ENCODE results near the gene DOCK9. TPM values are rescaled to one million over a fixed set of nuclear protein-coding genes. Genes with fewer than 3 reads are reported as not detected.
"Not testable (repeated sequence)": the region's sequence is repeated elsewhere in the genome, so short reads cannot be mapped to it uniquely, and the experiment has no call there.

The DOCK9 gene
- total RNA-seq, 1 experiment from 2014 or later, result 6.7 TPM

DNA sequence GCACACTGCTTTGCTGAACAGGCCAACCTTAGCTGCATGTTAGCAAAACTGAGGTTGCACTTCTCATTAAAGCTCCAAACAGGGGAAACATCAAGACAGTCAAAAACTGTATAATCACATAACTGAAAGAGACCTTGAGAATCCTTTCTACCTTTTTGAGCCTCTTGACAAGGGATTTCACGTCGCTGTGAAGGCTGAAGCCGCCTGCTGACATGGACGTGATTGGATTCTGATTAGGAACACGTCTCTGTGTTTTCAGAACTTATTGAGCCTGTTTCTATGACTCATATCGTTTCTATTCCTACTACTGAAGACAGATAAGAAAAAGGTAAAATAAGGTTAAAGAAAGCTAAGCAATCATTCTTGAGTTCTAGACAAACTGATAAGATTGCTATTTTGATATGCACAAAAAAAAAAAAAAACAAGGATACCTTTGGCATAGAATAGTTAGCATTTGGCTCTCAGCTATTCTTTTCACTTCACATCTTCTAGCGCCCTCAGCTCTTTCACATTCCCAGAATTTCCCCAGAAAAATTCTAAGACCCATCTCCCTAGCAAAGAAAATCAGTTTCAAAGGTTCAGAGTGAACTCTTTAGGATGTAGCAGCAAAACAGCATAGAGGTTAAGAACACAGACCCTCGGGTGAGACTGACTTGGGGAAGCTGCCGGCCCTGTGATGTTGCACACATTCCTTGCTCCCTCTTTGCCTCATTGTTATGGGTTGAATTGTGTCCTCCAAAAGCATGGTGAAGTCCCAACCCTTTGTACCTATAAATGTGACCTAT lies 81.6 kb downstream of the DOCK9 start:
- no peaks in the 10 kb centered on the region for H3K27me3 ChIP-seq (ENCODE audit: low read length)
- H2AFZ ChIP-seq (ENCODE audit: low read length), result no peak overlapping the region
- H3K4me3 ChIP-seq (ENCODE audit: low read length), result no peak overlapping the region
- no peak overlapping the region for H3K9ac ChIP-seq (ENCODE audit: low read length)
- no peak overlapping the region for H3K27ac ChIP-seq (ENCODE audit: low read length)
- no peaks in the 10 kb centered on the region for H3K4me1 ChIP-seq (ENCODE audit: low read length)
- no peaks in the 10 kb centered on the region for H3K9me2 ChIP-seq (replicated peaks; ENCODE audit: insufficient read depth, low read length)
- H3K36me3 ChIP-seq (ENCODE audit: insufficient read depth, low read length), result no peaks in the 10 kb centered on the region
- H4K20me1 ChIP-seq (ENCODE audit: insufficient read depth, low read depth, low read length), result no peaks in the 10 kb centered on the region
- no peak overlapping the region for H3K4me2 ChIP-seq (ENCODE audit: low read depth, low read length, poor library complexity, severe bottlenecking)
- H3K9me3 ChIP-seq (ENCODE audit: low read length), result no peaks in the 10 kb centered on the region
- no peaks in the 10 kb centered on the region for H3K79me2 ChIP-seq (ENCODE audit: low read length)
- DNase-seq, result no peak

- not testable (repeated sequence) for DNase-seq
Measured at GRCh38 chr13:98894814-98895213, 83.0 kb downstream of the DOCK9 start.

DNA sequence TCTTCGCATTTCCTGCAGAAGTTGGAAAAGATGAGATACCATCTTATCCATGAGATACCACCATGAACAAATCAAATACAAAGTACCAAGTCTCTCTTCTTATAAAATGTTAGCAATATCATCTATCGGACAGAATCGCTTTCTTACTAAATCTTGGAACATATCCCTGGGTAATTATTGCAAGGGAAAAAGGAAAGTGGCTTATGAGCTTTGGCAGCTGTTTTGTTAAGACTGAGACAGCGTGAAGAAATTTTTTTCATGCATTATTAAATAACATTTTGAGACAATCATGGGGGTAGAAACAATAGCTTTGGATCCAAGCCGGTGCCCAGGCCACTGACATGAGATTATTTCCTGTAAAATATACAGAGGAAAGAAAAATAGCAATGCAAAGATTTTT lies 84.5 kb downstream of the DOCK9 start:
- no peaks in the 10 kb centered on the region for H3K4me1 ChIP-seq (ENCODE audit: low read length)
- no peak for DNase-seq
- no peaks in the 10 kb centered on the region for H3K36me3 ChIP-seq (ENCODE audit: insufficient read depth, low read length)
- no peaks in the 10 kb centered on the region for H3K27me3 ChIP-seq (ENCODE audit: low read length)
- no peak overlapping the region for H3K9ac ChIP-seq (ENCODE audit: low read length)
- H4K20me1 ChIP-seq (ENCODE audit: insufficient read depth, low read depth, low read length), result no peaks in the 10 kb centered on the region
- no peak overlapping the region for H3K27ac ChIP-seq (ENCODE audit: low read length)
- no peaks in the 10 kb centered on the region for H3K79me2 ChIP-seq (ENCODE audit: low read length)
- H3K9me2 ChIP-seq (replicated peaks; ENCODE audit: insufficient read depth, low read length), result no peaks in the 10 kb centered on the region
- no peaks in the 10 kb centered on the region for H3K9me3 ChIP-seq (ENCODE audit: low read length)
- no peak overlapping the region for H3K4me2 ChIP-seq (ENCODE audit: low read depth, low read length, poor library complexity, severe bottlenecking)
- H3K4me3 ChIP-seq (ENCODE audit: low read length), result no peak overlapping the region
- no peak overlapping the region for H2AFZ ChIP-seq (ENCODE audit: low read length)

More at GRCh38 chr13:98894814-98895213, 83.0 kb downstream of the DOCK9 start:
- not testable (repeated sequence) for H3K79me2 ChIP-seq (ENCODE audit: low read length); H3K27ac ChIP-seq (ENCODE audit: low read length); H3K9ac ChIP-seq (ENCODE audit: low read length); H3K4me2 ChIP-seq (ENCODE audit: low read depth, low read length, poor library complexity, severe bottlenecking); H3K4me3 ChIP-seq (ENCODE audit: low read length); H3K36me3 ChIP-seq (ENCODE audit: insufficient read depth, low read length); H4K20me1 ChIP-seq (ENCODE audit: insufficient read depth, low read depth, low read length); H3K9me2 ChIP-seq (replicated peaks; ENCODE audit: insufficient read depth, low read length); H3K9me3 ChIP-seq (ENCODE audit: low read length); H2AFZ ChIP-seq (ENCODE audit: low read length); H3K27me3 ChIP-seq (ENCODE audit: low read length); H3K4me1 ChIP-seq (ENCODE audit: low read length)

DNA sequence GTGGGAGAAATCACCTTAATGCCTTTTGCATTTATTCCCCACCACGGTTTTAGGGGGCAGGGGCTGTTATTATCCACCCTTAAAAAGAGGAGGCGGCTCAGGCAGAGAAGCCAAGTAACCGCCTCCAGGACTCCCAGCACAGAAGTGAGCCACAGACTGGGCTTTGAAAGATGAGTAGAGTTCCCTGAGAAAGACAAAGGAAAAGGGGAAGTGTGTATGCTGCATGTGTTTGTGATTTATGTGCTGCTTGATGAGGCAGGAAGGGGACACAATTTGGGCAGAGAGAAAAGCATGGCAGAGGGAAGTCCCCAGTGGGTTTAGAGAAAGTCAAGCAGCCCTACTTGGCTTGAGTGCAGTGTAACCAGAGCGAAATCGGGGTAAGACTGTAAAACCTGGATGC lies 85.0 kb downstream of the DOCK9 start:
- Histone ChIP-seq H3K4me2 (ENCODE audit: low read depth, low read length, poor library complexity, severe bottlenecking) (no peak overlapping the region), H3K4me1 (ENCODE audit: low read length) (no peaks in the 10 kb centered on the region), H3K9me2 (replicated peaks; ENCODE audit: insufficient read depth, low read length) (no peaks in the 10 kb centered on the region), H3K27ac (ENCODE audit: low read length) (no peak overlapping the region), H4K20me1 (ENCODE audit: insufficient read depth, low read depth, low read length) (no peaks in the 10 kb centered on the region), H3K9ac (ENCODE audit: low read length) (no peak overlapping the region), H3K36me3 (ENCODE audit: insufficient read depth, low read length) (no peaks in the 10 kb centered on the region), H3K4me3 (ENCODE audit: low read length) (no peak overlapping the region), H3K9me3 (ENCODE audit: low read length) (no peaks in the 10 kb centered on the region), H2AFZ (ENCODE audit: low read length) (no peak overlapping the region), H3K79me2 (ENCODE audit: low read length) (no peaks in the 10 kb centered on the region), H3K27me3 (ENCODE audit: low read length) (no peaks in the 10 kb centered on the region)
- DNase-seq, result no peak

GRCh38 chr13:98892077-98892476 lies 85.8 kb downstream of the DOCK9 start:
- Histone ChIP-seq H3K4me2 (ENCODE audit: low read depth, low read length, poor library complexity, severe bottlenecking) (no peak overlapping the region), H3K9me2 (replicated peaks; ENCODE audit: insufficient read depth, low read length) (no peaks in the 10 kb centered on the region), H3K36me3 (ENCODE audit: insufficient read depth, low read length) (no peaks in the 10 kb centered on the region), H3K4me1 (ENCODE audit: low read length) (no peaks in the 10 kb centered on the region), H3K79me2 (ENCODE audit: low read length) (no peaks in the 10 kb centered on the region), H4K20me1 (ENCODE audit: insufficient read depth, low read depth, low read length) (no peaks in the 10 kb centered on the region), H3K9ac (ENCODE audit: low read length) (no peak overlapping the region), H3K4me3 (ENCODE audit: low read length) (no peak overlapping the region), H3K27ac (ENCODE audit: low read length) (no peak overlapping the region), H3K27me3 (ENCODE audit: low read length) (no peaks in the 10 kb centered on the region), H3K9me3 (ENCODE audit: low read length) (no peaks in the 10 kb centered on the region), H2AFZ (ENCODE audit: low read length) (no peak overlapping the region)
- DNase-seq, result no peak

- H3K9me3 ChIP-seq (ENCODE audit: low read length), result no peaks in the 10 kb centered on the region
- no peak overlapping the region for H3K27ac ChIP-seq (ENCODE audit: low read length)
- no peaks in the 10 kb centered on the region for H3K9me2 ChIP-seq (replicated peaks; ENCODE audit: insufficient read depth, low read length)
- no peak overlapping the region for H3K4me2 ChIP-seq (ENCODE audit: low read depth, low read length, poor library complexity, severe bottlenecking)
- no peaks in the 10 kb centered on the region for H3K27me3 ChIP-seq (ENCODE audit: low read length)
- H3K4me3 ChIP-seq (ENCODE audit: low read length), result no peak overlapping the region
- no peaks in the 10 kb centered on the region for H3K36me3 ChIP-seq (ENCODE audit: insufficient read depth, low read length)
- H4K20me1 ChIP-seq (ENCODE audit: insufficient read depth, low read depth, low read length), result no peaks in the 10 kb centered on the region
- H2AFZ ChIP-seq (ENCODE audit: low read length), result no peak overlapping the region
- H3K4me1 ChIP-seq (ENCODE audit: low read length), result no peaks in the 10 kb centered on the region
- no peak overlapping the region for H3K9ac ChIP-seq (ENCODE audit: low read length)
- DNase-seq, result no peak
- no peaks in the 10 kb centered on the region for H3K79me2 ChIP-seq (ENCODE audit: low read length)
Measured at GRCh38 chr13:98890925-98891324, 86.9 kb downstream of the DOCK9 start.

- Histone ChIP-seq H3K36me3 (ENCODE audit: insufficient read depth, low read length) (no peaks in the 10 kb centered on the region), H3K27me3 (ENCODE audit: low read length) (no peaks in the 10 kb centered on the region), H3K9me2 (replicated peaks; ENCODE audit: insufficient read depth, low read length) (no peaks in the 10 kb centered on the region), H3K9me3 (ENCODE audit: low read length) (no peaks in the 10 kb centered on the region), H3K79me2 (ENCODE audit: low read length) (no peaks in the 10 kb centered on the region), H4K20me1 (ENCODE audit: insufficient read depth, low read depth, low read length) (no peaks in the 10 kb centered on the region), H3K27ac (ENCODE audit: low read length) (no peak overlapping the region), H3K4me3 (ENCODE audit: low read length) (no peak overlapping the region), H3K4me1 (ENCODE audit: low read length) (no peaks in the 10 kb centered on the region), H3K9ac (ENCODE audit: low read length) (no peak overlapping the region), H3K4me2 (ENCODE audit: low read depth, low read length, poor library complexity, severe bottlenecking) (no peak overlapping the region), H2AFZ (ENCODE audit: low read length) (no peak overlapping the region)
- DNase-seq, result no peak
Measured at GRCh38 chr13:98890186-98890585, 87.7 kb downstream of the DOCK9 start.

DNA sequence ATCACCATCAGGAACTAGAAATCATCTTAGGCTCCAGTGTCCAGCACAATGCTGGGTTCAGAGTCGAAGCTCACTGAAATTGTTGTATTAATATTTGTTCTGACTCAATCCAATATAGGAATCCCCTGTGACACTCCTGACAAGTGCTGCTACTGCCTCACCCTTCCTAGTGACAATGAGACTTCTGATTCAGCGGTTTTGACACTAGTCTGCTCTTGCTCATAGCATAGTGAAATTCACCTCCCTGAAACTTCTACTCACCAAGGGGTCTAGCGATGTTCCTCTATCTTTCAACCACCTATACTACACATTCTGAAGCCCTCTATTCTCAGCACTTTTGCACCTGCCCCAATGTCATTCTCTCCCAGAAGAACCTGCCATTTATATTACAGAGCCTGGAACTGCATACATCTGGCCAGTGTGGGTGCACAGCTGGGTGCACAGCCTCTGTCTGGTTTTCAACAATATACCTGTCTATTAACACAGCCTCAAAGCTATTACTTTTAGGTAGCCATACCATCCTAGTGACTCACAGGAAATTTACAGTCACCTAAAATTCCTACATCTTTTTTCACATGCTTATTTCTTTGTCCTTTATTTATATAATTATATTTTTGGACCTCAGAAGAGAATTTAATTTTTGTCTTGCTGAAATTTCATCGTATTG lies 88.3 kb downstream of the DOCK9 start:
- H4K20me1 ChIP-seq (ENCODE audit: insufficient read depth, low read depth, low read length), result no peaks in the 10 kb centered on the region
- H3K9me3 ChIP-seq (ENCODE audit: low read length), result no peaks in the 10 kb centered on the region
- DNase-seq, result no peak
- H3K79me2 ChIP-seq (ENCODE audit: low read length), result no peaks in the 10 kb centered on the region
- no peak overlapping the region for H3K4me2 ChIP-seq (ENCODE audit: low read depth, low read length, poor library complexity, severe bottlenecking)
- no peak overlapping the region for H3K4me3 ChIP-seq (ENCODE audit: low read length)
- H3K36me3 ChIP-seq (ENCODE audit: insufficient read depth, low read length), result no peaks in the 10 kb centered on the region
- no peaks in the 10 kb centered on the region for H3K4me1 ChIP-seq (ENCODE audit: low read length)
- no peaks in the 10 kb centered on the region for H3K27me3 ChIP-seq (ENCODE audit: low read length)
- no peaks in the 10 kb centered on the region for H3K9me2 ChIP-seq (replicated peaks; ENCODE audit: insufficient read depth, low read length)
- H2AFZ ChIP-seq (ENCODE audit: low read length), result no peak overlapping the region
- H3K27ac ChIP-seq (ENCODE audit: low read length), result no peak overlapping the region
- H3K9ac ChIP-seq (ENCODE audit: low read length), result no peak overlapping the region

Data from Karpas-422 (cell line).